Measurements from ENCODE around the gene DPYSL5.

GRCh38 chr2:26925100-26925791 lies 77.3 kb downstream of the DPYSL5 start:
- no peak for TF ChIP-seq CTCF (conservative IDR thresholded peaks at IDR 0.05 in 1 of 2, IDR thresholded peaks at IDR 0.05 in 1 of 2; ENCODE audit: low read depth in 1 of 2, low read length in 2 of 2)
- no peak for TF ChIP-seq EZH2 (IDR thresholded peaks at IDR 0.05; ENCODE audit: low read length, missing control alignments)
